Measurements from ENCODE around the gene AGR2. TPM values are rescaled to one million over a fixed set of nuclear protein-coding genes. Genes with fewer than 3 reads are reported as not detected.

The AGR2 gene
- total RNA-seq, 4 donors from 2014 or later, result not detected

- no peak for DNase-seq (ENCODE audit: low spot score in 2 of 2)
- H3K27me3 ChIP-seq, result no peaks in the 10 kb centered on the region
These were observed 9.2 kb downstream of the AGR2 start for GRCh38 chr7:16795624-16796023.

GRCh38 chr7:16794986-16795385, 9.8 kb downstream of the AGR2 start:
- H3K36me3 ChIP-seq, result no peaks in the 10 kb centered on the region
- no peaks in the 10 kb centered on the region for H3K9me3 ChIP-seq
- no peak overlapping the region for H3K27ac ChIP-seq
- no peak for DNase-seq (ENCODE audit: low spot score in 2 of 2)
- no peaks in the 10 kb centered on the region for H3K4me1 ChIP-seq
- no peak for TF ChIP-seq CTCF (IDR thresholded peaks at IDR 0.05)
- no peak for TF ChIP-seq POLR2A (IDR thresholded peaks at IDR 0.05)
- no peak for TF ChIP-seq EP300 (IDR thresholded peaks at IDR 0.05)
- 76 to 79% methylated on average over 3 of the region's 3 CpGs for WGBS, 2 donors
- H3K4me3 ChIP-seq, result no peak overlapping the region
- H3K27me3 ChIP-seq, result no peaks in the 10 kb centered on the region

More at GRCh38 chr7:16795624-16796023, 9.2 kb downstream of the AGR2 start:
- WGBS, 2 donors, result 54 to 65% methylated on average over 6 of the region's 6 CpGs
- no peak overlapping the region for H3K4me3 ChIP-seq
- H3K9me3 ChIP-seq, result no peaks in the 10 kb centered on the region
- no peak for TF ChIP-seq POLR2A (IDR thresholded peaks at IDR 0.05)
- TF ChIP-seq CTCF (IDR thresholded peaks at IDR 0.05), result no peak
- TF ChIP-seq EP300 (IDR thresholded peaks at IDR 0.05), result no peak
- no peaks in the 10 kb centered on the region for H3K36me3 ChIP-seq
- H3K4me1 ChIP-seq, result no peaks in the 10 kb centered on the region
- no peak overlapping the region for H3K27ac ChIP-seq

GRCh38 chr7:16791905-16792698, 12.7 kb downstream of the AGR2 start:
- Histone ChIP-seq H3K4me1 (no peaks in the 10 kb centered on the region), H3K9me3 (no peaks in the 10 kb centered on the region), H3K27ac (no peak overlapping the region), H3K27me3 (no peaks in the 10 kb centered on the region), H3K4me3 (no peak overlapping the region), H3K36me3 (no peaks in the 10 kb centered on the region)
- TF ChIP-seq POLR2A (IDR thresholded peaks at IDR 0.05) (no peak), EP300 (IDR thresholded peaks at IDR 0.05) (no peak), CTCF (IDR thresholded peaks at IDR 0.05) (no peak)
- WGBS, 2 donors, result 67 to 68% methylated on average over 5 of the region's 5 CpGs
- no peak for DNase-seq (ENCODE audit: low spot score in 2 of 2)

- Histone ChIP-seq H3K27me3 (no peaks in the 10 kb centered on the region), H3K4me1 (no peaks in the 10 kb centered on the region), H3K27ac (no peak overlapping the region), H3K4me3 (no peak overlapping the region), H3K9me3 (no peaks in the 10 kb centered on the region), H3K36me3 (no peaks in the 10 kb centered on the region)
- TF ChIP-seq CTCF (IDR thresholded peaks at IDR 0.05) (no peak), POLR2A (IDR thresholded peaks at IDR 0.05) (no peak), EP300 (IDR thresholded peaks at IDR 0.05) (no peak)
- WGBS, 2 donors, result 26 to 32% methylated on average over 1 of the region's 1 CpG
- no peak for DNase-seq (ENCODE audit: low spot score in 2 of 2)
These were observed 13.7 kb downstream of the AGR2 start for GRCh38 chr7:16791071-16791470.

- Histone ChIP-seq H3K4me1 (peaks cover 0 to 4% (median 0%) of the 10 kb centered on the region in 4 donors), H3K9me3 (no peaks in the 10 kb centered on the region)
- WGBS, 2 donors, result 95 to 98% methylated on average over 1 of the region's 1 CpG
These were observed 17.7 kb downstream of the AGR2 start for GRCh38 chr7:16787127-16787526.

More at GRCh38 chr7:16787127-16787526, 17.7 kb downstream of the AGR2 start:
- no peak for TF ChIP-seq POLR2A (IDR thresholded peaks at IDR 0.05)
- no peak for DNase-seq (ENCODE audit: low spot score in 2 of 2)
- H3K4me3 ChIP-seq, result no peak overlapping the region
- no peak overlapping the region for H3K27ac ChIP-seq
- H3K36me3 ChIP-seq, result no peaks in the 10 kb centered on the region
- no peaks in the 10 kb centered on the region for H3K27me3 ChIP-seq

Measured in tibial nerve (tissue), 4 donors.